HG03060 (cell line): ENCODE data around the gene FCHSD2.
"Not testable (repeated sequence)": the region's sequence is repeated elsewhere in the genome, so short reads cannot be mapped to it uniquely, and the experiment has no call there.

Experiments used
- ATAC-seq: cut with Tn5 transposase; IDR thresholded peaks from one replicate; pipeline ENCODE4 v1.9.1; 2021; ENCODE audit warnings: low read depth, moderate number of reproducible peaks; ENCODE audit not compliant: unreplicated experiment

Gene FCHSD2

GRCh38 chr11:72977782-72978181 is 164.3 kb downstream of the FCHSD2 start:
- not testable (repeated sequence) for ATAC-seq

DNA sequence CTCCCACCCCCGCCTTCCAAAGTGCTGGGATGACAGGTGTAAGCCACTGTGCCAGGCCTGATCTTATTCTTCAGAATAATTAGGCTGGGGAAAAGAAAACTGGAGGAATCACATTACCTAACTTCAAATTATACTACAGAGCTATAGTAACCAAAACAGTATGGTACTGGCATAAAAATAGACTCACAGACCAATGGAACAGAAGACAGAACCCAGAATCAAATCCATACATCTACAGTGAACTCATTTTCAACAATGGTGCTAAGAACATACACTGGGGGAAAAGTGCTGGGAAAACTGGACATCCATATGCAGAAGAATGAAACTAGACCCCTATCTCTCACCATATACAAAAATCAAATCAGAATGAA is 165.6 kb downstream of the FCHSD2 start:
- not testable (repeated sequence) for ATAC-seq

DNA sequence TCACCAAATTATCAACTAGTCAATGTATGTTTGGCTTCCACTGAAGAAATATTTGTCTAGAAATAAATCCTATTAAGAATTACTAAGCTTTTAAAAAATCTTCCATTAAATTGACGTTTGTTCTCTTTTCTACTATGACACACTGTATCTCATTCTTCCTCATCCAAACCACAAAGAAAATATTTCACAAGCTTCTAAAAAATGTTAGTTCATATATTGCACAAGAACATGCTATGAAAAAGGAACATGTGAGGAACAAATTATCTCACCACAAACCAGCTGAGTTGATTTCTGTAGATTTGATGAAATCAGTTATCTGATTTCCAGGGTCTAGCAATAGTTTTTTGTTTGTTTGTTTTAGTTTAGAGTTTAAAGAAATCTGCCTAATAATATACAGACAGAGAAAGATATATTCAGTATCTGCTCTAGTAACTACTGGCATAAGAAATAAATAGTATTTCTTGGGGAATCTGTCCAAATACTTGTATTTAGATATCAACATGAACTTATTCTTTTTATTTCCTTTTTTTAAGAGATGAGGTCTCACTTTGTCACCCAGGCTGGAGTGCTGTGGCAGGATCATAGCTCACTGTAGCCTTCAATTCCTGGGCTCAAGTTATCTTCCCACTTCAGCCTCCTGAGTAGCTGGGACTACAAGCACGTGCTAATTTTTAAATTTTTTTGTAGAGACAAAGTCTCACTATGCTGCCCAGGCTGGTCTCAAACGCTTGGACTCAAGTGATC is 166.2 kb downstream of the FCHSD2 start:
- no peak for ATAC-seq

GRCh38 chr11:72974487-72975205 is 167.5 kb downstream of the FCHSD2 start:
- ATAC-seq = no peak

DNA sequence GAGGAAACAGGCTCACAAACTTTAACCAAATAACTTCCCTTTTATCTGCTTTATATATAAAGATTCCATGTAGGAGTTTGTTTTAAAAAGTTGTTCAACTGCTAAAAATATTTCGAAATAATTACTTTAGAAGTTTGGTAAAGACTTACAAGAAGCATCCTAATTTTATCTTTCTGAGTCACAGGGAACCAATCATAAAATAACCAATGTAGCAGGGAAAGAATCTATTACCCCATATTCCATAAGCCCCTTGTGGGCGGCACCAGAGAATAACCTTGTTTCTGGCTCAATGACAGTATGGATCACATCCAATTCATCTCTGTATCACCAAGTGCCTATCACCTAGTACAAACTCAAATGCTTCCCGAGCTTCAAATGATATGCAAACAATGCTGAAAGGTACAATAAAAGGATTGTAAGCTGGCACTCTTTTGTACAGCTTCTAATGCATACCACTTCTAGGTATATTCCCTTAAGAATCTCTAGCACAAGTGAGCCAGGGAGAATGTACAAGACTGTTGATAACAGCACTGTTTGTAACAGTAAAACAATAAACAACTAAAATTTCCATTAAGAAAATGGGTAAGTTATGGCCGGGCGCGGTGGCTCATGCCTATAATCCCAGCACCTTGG is 169.5 kb downstream of the FCHSD2 start:
- ATAC-seq = no peak

GRCh38 chr11:72971192-72971967 is 170.7 kb downstream of the FCHSD2 start:
- no peak for ATAC-seq

DNA sequence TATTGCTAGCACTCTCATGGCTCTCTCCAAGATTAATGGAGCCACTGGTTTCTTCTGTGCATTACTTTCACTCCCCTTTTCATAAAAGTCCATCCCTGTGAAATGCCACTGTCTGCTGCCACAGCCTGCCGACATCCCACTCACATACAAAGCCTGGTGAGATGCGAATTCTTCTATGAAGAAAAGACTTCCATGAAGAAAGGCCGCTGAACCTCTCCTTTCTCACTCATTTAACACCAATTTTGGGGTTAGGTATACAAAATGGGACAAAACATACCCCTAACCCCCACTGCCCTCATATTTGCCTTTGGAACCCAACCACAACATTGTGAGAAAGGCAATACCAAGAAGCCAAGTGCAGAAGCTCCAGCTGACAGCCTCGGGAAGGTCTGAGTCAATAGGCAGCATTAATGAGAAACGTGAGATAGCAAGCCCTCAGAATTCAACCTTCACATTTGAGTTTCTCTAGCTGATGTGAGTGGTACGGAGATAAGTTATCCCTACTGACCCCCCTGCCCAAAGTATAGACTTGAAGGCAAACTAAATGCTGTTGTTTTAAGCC is 171.5 kb downstream of the FCHSD2 start:
- no peak for ATAC-seq

DNA sequence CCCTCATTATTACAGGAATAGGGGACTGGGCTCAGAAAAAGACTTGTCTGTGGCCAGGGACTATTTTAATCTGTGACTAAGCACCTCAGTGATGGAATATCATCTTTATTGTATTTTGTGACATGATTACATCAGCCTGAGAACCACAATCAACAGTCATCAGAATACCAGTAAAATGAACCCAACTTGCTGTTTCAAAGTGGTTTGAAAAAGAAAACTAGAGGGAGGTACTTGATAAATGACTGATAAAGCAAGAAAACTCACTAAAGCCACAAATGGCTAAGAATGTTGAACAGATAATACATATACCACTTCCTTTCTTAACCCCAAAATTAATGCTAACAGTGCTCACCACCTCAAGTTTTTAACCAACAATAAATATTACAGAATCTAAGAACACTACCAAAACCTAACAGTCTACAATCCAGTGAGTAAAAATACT is 172.2 kb downstream of the FCHSD2 start:
- ATAC-seq = peak; percentile 77

- no peak for ATAC-seq
Observed at GRCh38 chr11:72968390-72968789, 173.7 kb downstream of the FCHSD2 start.

DNA sequence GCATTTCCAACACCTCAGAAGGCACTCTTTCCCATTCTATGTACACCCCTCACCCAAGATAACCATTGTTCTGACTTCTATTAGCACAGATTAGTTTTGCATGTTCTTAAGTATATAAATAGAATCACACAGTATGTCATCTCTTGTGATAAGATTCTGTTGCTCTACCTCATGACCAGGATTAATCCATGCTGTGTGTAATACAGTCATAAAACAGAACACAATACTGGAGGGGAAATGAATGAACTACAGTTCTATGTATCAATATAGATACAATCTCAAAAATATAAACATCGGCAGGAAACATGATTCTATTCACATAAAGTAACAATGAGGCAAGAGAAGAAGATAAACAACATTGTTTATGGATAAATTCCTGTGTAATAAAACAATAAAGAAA is 176.4 kb downstream of the FCHSD2 start:
- no peak for ATAC-seq

GRCh38 chr11:72962717-72963116 is 179.4 kb downstream of the FCHSD2 start:
- ATAC-seq = no peak

DNA sequence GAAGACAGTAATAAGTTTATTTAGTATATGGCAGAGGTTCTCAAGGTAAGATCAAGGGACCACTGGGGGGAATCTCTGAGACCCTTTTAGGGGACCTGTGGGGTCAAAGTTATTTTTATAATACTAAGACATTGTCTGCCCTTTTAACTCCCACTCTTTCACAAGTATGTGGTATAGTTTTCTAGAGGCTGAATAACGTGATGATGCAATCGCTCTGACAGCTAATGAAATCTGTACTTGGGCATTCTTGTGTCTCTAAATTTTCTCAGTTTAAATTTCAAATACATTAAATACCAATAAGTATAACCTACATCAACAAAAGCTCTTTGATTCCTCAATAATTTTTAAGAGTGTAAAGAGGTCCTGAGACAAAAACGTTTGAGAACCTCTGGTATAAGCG is 180.0 kb downstream of the FCHSD2 start:
- no peak for ATAC-seq

DNA sequence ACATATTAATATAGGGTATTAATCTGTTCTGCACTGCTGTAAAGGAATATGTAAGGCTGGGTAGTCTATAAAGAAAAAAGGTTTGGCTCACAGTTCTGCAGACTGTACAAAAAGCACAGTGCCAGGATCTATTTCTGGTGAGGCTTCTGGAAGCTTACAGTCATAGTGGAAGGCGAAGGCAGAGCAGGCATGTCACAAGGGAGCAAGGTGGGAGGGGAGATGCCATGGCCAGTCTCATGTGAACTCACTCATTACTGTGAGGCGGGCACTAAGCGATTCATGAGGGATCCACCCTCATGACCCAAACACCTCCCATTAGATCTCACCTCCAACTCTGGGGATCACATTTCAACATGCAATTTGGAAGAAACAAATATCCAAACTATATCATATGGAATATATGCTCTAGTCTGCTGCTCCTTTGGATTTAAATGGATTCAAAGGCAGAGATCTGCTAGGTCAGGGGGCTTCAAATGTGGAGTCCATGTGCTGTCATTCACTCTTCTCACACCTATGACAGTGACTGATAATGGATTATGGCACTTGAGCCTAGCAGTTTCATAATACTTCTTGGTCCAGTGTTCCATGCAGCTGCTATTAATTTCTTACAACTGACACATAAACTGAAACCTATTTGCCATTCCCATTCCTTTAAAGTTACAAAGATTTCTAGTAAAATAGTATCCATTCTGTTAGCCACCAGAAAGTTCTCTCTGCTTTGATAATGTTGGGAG is 182.0 kb downstream of the FCHSD2 start:
- no peak for ATAC-seq

DNA sequence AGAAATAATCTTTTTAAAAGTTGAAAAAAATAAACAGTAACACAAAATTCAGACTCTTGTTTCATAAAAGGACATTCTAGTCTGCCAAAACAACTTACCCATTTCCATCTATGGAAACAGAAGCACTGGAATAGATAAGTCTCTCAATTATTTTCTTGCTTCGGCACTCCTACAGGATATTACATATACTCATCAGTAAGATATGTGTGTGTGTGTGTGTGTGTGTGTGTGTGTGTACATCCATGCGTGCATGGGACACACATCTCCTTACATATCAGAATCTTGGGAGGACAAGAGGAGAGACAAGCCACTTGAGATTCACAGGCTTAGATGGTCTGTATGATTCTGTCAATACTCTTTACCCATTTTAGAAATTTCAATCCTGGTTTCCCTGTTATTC is 183.3 kb downstream of the FCHSD2 start:
- ATAC-seq = no peak

DNA sequence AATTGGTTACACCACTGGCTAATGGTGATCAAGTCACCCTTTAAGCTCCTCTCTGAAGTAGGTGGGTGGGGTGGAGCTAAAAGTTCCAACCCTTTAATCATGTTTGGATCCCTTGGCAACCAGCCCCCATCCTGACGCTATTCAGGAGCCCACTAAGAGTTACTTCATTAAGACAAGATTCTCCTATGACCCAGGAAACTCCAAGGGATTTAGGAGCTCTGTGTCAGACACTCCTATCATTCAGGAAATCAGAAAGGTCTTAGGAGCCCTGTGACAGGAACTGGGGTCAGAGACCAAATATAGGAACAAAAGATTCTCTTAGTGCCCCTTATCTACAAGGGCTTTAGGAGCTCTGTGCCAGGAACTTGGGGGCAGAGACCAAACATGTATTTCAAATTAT is 186.7 kb downstream of the FCHSD2 start:
- no peak for ATAC-seq

GRCh38 chr11:72954860-72955259 is 187.3 kb downstream of the FCHSD2 start:
- ATAC-seq = no peak

DNA sequence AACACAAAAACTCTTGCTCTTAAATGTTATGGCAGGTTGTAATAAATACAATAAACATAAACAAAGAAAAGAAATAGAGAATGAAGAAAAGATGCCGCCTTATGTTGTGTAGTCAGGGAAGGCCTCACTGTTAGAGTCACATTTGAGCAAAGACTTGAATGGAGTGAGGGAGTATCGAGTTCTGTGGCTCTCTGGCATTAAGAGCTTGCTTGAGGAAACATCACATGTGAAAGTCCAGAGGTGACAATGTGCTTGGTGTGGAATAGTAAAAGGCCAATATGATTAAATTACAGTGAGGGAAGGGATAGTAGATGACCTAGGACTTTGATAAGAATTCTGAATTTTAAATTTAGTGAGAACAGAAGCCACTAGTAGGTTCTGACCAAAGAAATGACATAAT is 188.5 kb downstream of the FCHSD2 start:
- no peak for ATAC-seq

- ATAC-seq = no peak
Observed at GRCh38 chr11:72951888-72952287, 190.2 kb downstream of the FCHSD2 start.

DNA sequence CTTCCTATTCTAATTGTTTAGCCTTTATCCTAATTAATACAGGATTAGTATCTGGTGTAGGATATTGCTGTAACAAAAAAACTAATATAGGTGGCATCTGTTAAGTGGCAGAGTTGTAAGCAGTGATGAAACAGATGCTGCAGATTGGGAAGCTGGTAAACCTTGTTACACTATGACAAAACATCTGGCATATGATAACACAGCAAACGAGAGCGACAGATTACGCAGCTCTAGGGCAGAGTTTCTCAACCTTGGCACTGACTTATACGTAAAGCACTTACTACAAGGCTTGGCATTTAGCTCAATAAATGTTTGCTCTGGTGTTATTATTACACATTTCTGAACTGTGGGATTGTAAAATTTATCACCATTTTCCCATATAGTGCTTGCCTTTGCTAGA is 190.9 kb downstream of the FCHSD2 start:
- ATAC-seq = no peak

DNA sequence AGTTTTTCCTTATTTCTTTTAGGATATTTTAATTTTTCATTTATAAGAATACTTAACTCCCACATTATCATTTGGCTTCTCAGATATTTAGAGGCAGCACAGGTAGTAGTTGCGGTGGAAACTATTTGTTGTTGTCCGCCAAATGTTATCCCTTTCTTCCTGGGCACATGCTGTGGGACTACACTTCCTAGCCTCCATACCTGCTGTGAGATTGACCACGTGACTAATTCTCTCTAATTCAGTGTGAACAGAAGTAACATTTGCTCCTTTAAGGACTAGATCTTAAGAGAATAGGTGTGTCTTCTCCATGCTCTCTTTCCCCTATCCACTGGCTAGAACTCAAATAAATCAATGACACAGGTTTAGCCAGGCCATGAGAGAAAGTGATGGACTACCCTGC is 191.4 kb downstream of the FCHSD2 start:
- ATAC-seq = no peak
